ENCODE results near the gene PHLDA1. TPM values are rescaled to one million over a fixed set of nuclear protein-coding genes. Genes with fewer than 3 reads are reported as not detected.

Gene PHLDA1
- total and polyA plus RNA-seq, 2 experiments from 2014 or later, result 35.7 to 36.2 TPM

DNA sequence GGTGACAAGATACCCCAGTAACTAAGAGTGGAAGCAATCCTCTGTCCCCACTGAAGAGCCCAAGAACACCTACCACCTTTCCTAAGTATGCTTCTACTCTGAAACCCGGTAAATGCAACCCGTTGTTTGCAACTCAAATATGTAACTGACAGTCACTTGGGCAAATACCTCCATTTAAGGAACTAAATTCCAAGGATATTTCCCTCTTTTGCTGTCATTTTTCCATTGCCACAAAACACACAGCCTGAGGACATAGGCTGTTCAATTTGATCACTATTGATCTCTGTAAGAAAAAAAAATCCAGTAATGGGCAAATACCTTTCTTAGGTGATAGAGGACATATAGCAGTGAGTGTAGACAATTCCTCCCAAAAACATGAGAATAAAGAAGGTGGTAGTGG lies 6.6 kb upstream of the PHLDA1 start:
- Histone ChIP-seq H3K4me1 (ENCODE audit: insufficient read depth) (peaks cover 29% of the 10 kb centered on the region), H3K9me2 (ENCODE audit: insufficient read depth) (no peaks in the 10 kb centered on the region), H3K4me2 (ENCODE audit: unreplicated experiment) (no peak overlapping the region), H3F3A (ENCODE audit: insufficient read depth) (peaks cover 86% of the 10 kb centered on the region), H4K20me1 (ENCODE audit: insufficient read depth) (no peaks in the 10 kb centered on the region), H3K36me3 (ENCODE audit: low read depth) (peaks cover 8% of the 10 kb centered on the region; the same call in 1 of the 2 replicates), H3K9me3 (ENCODE audit: low read depth) (no peaks in the 10 kb centered on the region), H2AFZ (no peak overlapping the region), H3K9ac (no peak overlapping the region), H3K79me2 (ENCODE audit: insufficient read depth) (peaks cover 22% of the 10 kb centered on the region), H3K27ac (no peak overlapping the region), H3K4me3 (no peak overlapping the region), H3K27me3 (replicated peaks; ENCODE audit: insufficient read depth) (no peaks in the 10 kb centered on the region)
- WGBS, 2 experiments (ENCODE audit: low coverage in 1 of 2, low lambda C conversion rate in 2 of 2, missing lambda C conversion rate in 2 of 2), result 24 to 31% methylated on average over 2 of the region's 2 CpGs
- no peak for DNase-seq
- TF ChIP-seq EZH2 (IDR thresholded peaks at IDR 0.05; ENCODE audit: insufficient read depth, poor library complexity, severe bottlenecking), result no peak
- no peak for TF ChIP-seq EZH2phosphoT487 (IDR thresholded peaks at IDR 0.05; ENCODE audit: insufficient read depth, low read depth)
- in situ Hi-C loops (cut with MboI), result loop anchor here (5.0 kb wide), 1 partner anchor 511 kb away; no protein-coding TSS in a partner anchor

DNA sequence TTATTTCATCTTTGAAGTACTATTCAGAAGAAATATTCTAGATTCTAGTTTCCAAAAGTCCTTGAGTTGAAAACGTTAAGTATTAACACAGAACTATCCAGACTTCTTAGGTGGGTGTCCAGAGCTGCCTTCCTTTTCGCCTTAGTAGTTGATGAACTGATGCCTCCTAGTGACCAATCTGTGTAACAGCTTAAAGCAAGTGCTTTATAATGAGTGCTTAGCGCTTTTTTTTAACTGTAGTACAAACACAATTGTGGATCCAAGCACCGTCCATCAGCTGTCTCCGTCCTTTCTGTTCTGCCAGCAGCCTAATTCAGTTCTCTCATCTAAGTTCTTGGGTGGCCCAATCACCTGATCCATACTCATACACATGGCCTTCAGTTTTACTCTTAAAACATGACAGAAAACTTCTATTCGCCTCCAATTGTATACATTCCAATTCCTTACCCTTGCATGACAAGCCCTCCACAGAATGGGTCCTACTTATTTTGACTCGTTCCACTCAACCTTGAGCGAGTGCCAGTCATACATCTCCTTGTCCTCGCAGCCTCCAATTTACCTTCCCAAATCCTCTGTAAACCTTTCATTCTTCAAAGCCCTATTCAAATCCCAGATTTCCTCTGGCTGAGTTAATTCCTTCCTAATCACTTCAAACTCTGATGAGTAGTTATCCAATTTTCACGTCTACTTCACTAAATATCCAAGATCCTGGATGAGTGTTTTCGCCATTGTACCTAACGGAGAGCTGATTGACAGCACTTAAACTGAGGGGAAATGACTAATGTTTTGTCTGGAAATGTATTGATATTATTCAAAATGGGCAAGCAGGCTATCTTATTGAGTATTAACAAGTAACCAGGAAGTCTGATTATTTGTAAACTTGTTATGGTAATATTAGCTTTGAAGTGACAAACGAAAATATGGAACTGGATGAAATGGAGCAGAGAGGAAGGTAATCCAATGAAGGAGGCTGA lies 5.8 kb upstream of the PHLDA1 start:
- H3K4me1 ChIP-seq (ENCODE audit: insufficient read depth), result peaks cover 32% of the 10 kb centered on the region
- no peaks in the 10 kb centered on the region for H3K9me3 ChIP-seq (ENCODE audit: low read depth)
- no peaks in the 10 kb centered on the region for H3K9me2 ChIP-seq (ENCODE audit: insufficient read depth)
- H3K27ac ChIP-seq, result no peak overlapping the region
- H3K27me3 ChIP-seq (replicated peaks; ENCODE audit: insufficient read depth), result no peaks in the 10 kb centered on the region
- no peaks in the 10 kb centered on the region for H4K20me1 ChIP-seq (ENCODE audit: insufficient read depth)
- no peak overlapping the region for H3K4me3 ChIP-seq
- in situ Hi-C loops (cut with MboI), result loop anchor here (5.0 kb wide), 1 partner anchor 510 kb away; no protein-coding TSS in a partner anchor
- peak overlapping the region; percentile 0 for H3K4me2 ChIP-seq (ENCODE audit: unreplicated experiment)
- peaks cover 22% of the 10 kb centered on the region for H3K79me2 ChIP-seq (ENCODE audit: insufficient read depth)
- H3K36me3 ChIP-seq (ENCODE audit: low read depth), result no peaks in the 10 kb centered on the region
- H3F3A ChIP-seq (ENCODE audit: insufficient read depth), result peaks cover 86% of the 10 kb centered on the region
- DNase-seq, result peak; percentile 89
- TF ChIP-seq EZH2phosphoT487 (IDR thresholded peaks at IDR 0.05; ENCODE audit: insufficient read depth, low read depth) (no peak), EZH2 (IDR thresholded peaks at IDR 0.05; ENCODE audit: insufficient read depth, poor library complexity, severe bottlenecking) (no peak)
- H2AFZ ChIP-seq, result no peak overlapping the region
- WGBS, 2 experiments (ENCODE audit: low coverage in 1 of 2, low lambda C conversion rate in 2 of 2, missing lambda C conversion rate in 2 of 2), result 30 to 32% methylated on average over 13 of the region's 13 CpGs
- H3K9ac ChIP-seq, result no peak overlapping the region

DNA sequence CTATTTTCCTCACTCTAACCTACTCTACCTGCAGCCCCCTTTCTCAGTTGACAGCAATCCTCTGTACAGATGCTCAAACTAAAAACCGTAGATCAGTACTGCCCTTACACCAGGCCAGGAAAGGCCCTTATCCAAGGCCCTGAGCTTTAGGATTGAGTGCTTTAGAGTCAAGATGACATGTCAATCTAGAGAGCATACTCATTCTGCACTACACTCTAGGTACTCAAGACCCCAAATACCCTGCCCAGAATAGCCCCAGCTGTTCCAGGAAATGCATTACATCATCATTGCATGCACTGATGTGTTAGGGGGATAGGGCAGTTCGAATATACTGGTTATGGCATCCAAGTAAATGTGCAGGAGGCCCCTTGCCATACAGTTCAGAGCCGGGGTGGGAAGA lies 3.5 kb upstream of the PHLDA1 start:
- Histone ChIP-seq H3K27ac (no peak overlapping the region), H3K9me3 (ENCODE audit: low read depth) (no peaks in the 10 kb centered on the region), H3K36me3 (ENCODE audit: low read depth) (no peaks in the 10 kb centered on the region), H3K4me1 (ENCODE audit: insufficient read depth) (peaks cover 32% of the 10 kb centered on the region), H2AFZ (no peak overlapping the region), H3F3A (ENCODE audit: insufficient read depth) (peaks cover 70% of the 10 kb centered on the region), H3K9me2 (ENCODE audit: insufficient read depth) (no peaks in the 10 kb centered on the region), H3K4me2 (ENCODE audit: unreplicated experiment) (no peak overlapping the region), H3K9ac (no peak overlapping the region), H3K4me3 (no peak overlapping the region), H3K27me3 (replicated peaks; ENCODE audit: insufficient read depth) (no peaks in the 10 kb centered on the region), H3K79me2 (ENCODE audit: insufficient read depth) (peaks cover 34% of the 10 kb centered on the region), H4K20me1 (ENCODE audit: insufficient read depth) (no peaks in the 10 kb centered on the region)
- 82 to 83% methylated on average over 3 of the region's 3 CpGs for WGBS, 2 experiments (ENCODE audit: low coverage in 1 of 2, low lambda C conversion rate in 2 of 2, missing lambda C conversion rate in 2 of 2)
- in situ Hi-C loops (cut with MboI), result loop anchor here (5.0 kb wide), 1 partner anchor 508 kb away; no protein-coding TSS in a partner anchor
- TF ChIP-seq EZH2phosphoT487 (IDR thresholded peaks at IDR 0.05; ENCODE audit: insufficient read depth, low read depth) (no peak), EZH2 (IDR thresholded peaks at IDR 0.05; ENCODE audit: insufficient read depth, poor library complexity, severe bottlenecking) (no peak)
- DNase-seq, result no peak

DNA sequence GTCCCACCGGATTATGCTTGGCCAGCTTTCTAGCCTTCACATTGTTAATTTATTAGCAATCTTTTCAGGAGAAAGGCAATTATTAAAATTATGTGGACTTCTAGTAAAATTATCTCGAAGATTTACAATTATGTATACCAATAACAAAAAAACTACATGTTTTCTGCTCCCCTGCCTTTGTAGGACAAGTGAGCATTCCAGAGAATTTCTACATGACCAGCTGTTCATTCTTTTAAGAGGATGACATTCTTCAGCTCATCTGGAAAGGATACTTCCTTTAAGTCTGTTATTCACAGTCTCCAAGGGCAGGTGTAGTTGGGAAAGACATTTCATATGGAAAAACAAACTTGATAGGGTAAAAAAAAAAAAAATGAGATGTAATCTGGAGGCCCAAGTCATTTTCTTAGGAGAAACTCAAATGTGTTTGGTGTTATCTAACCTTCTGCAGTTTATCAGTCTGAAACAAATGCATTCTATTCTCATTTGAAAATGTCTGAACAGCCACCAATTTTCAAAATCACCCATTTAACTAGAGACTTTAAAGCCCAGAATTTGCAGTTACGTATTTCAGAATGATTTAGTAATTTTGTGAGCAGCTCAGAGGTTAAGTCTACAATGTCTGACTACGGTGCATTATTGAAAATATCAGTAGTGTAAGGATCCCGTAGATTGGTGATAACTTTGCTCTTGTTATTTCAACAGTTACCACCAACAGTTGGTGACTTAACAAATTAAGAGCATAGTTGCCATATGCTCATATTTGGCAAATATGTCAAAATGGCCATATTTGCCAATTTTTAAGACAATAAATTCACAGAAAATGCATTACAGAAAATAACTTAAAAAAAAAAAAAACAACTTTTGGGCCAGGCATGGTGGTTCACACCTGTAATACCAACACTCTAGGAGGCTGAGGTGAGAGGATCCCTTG lies 1.8 kb upstream of the PHLDA1 start:
- Histone ChIP-seq H3K36me3 (ENCODE audit: low read depth) (peaks cover 12% of the 10 kb centered on the region), H3K4me1 (ENCODE audit: insufficient read depth) (peaks cover 25% of the 10 kb centered on the region), H3K27me3 (replicated peaks; ENCODE audit: insufficient read depth) (no peaks in the 10 kb centered on the region), H3K9ac (peak overlapping the region; percentile 95), H3K4me3 (peak overlapping the region; percentile 92), H3K9me2 (ENCODE audit: insufficient read depth) (no peaks in the 10 kb centered on the region), H3F3A (ENCODE audit: insufficient read depth) (peaks cover 67% of the 10 kb centered on the region), H3K9me3 (ENCODE audit: low read depth) (no peaks in the 10 kb centered on the region), H2AFZ (peak overlapping the region; percentile 78), H3K4me2 (ENCODE audit: unreplicated experiment) (peak overlapping the region; percentile 92), H3K79me2 (ENCODE audit: insufficient read depth) (peaks cover 51% of the 10 kb centered on the region), H4K20me1 (ENCODE audit: insufficient read depth) (no peaks in the 10 kb centered on the region), H3K27ac (peak overlapping the region; percentile 96)
- WGBS, 2 experiments (ENCODE audit: low coverage in 1 of 2, low lambda C conversion rate in 2 of 2, missing lambda C conversion rate in 2 of 2), result 85 to 87% methylated on average over 5 of the region's 5 CpGs
- in situ Hi-C loops (cut with MboI), result no loop called here
- DNase-seq, result peak; percentile 51
- TF ChIP-seq EZH2phosphoT487 (IDR thresholded peaks at IDR 0.05; ENCODE audit: insufficient read depth, low read depth) (no peak), EZH2 (IDR thresholded peaks at IDR 0.05; ENCODE audit: insufficient read depth, poor library complexity, severe bottlenecking) (no peak)

All from GM23248 (cell line).